ENCODE data around the gene SORCS2.

GRCh38 chr4:7247521-7247920 lies 55.2 kb downstream of the SORCS2 start:
- TF ChIP-seq CTCF (conservative IDR thresholded peaks at IDR 0.05; ENCODE audit: low read depth, low read length) (no peak), EZH2phosphoT487 (IDR thresholded peaks at IDR 0.05; ENCODE audit: borderline replicate concordance, low read length) (no peak)

Measured in PC-3 (cell line).